GM12891 (cell line): ENCODE data around the gene IQGAP3.

ENCODE experiments used
- PAX5 ChIP-seq: IDR thresholded peaks from 2 replicates; pipeline ENCODE4 v1.6.1; 2011; ENCODE audit warnings: low read length, moderate library complexity, mild to moderate bottlenecking; ENCODE audit not compliant: insufficient read depth, severe bottlenecking
- POLR2AphosphoS5 ChIP-seq: IDR thresholded peaks from 2 replicates; pipeline ENCODE4 v1.6.1; 2011; ENCODE audit warnings: low read depth, low read length, control low read depth

DNA sequence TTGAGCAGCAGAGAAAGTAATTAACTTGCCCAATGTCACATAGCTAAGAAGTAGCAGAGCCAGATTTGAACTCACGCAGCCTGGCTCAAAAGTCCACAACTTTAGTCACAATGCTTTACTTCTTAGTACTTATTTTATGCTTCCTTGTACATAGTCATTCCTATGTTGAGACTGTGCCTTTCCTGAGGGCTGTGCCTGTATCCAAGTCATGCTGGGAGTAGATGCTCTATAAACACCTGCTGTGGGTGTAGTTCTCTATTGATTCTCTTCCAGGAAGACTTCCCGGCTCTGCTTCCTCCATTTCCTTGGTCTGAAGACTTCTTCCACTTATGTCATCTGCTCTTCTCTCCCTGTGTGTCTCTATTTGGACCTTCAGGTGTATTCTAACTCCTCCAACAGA, 16.6 kb downstream of the IQGAP3 start:
- TF ChIP-seq PAX5 (no peak), POLR2AphosphoS5 (no peak)
